Putamen (tissue), 1 donor: Measurements from ENCODE around the gene UBE2E2.

Source experiments
- DNase-seq: peaks from one replicate; pipeline ENCODE4 v3.0.0-alpha.2; 2016; ENCODE audit warnings: low spot score

UBE2E2 gene

DNA sequence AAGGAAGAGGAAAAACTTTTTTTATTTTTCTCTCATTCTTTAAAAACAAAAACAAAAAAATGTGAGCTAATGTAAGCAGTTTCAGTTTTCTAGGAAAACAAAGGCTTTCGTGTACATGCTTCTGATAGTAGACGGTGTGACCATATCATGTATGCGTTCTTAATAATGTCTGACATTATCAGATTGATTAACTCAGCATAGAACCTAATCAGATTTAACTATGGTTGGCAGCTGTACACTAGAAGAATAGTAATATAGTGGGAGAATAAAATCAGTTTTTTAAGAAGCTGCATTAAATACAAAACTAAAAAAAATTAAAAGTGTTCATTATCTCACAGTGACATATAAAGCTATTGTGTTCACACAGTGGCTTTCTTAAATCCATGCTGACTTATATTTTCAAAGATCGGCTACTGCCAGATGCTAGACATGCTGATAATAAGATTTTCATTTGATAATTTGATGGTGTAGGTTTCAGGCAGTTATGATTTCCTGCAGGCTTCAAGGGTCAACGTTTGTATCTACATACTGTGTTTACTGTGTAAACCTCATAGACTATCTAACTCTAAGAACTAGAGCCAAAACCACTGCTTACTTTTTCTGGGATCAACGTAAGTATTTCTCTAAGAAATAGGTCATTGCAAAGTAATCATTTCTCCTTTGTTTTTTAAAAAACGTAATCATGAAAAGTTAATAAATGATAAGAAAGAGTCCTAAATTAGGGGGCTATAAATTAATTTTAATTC is 74.0 kb downstream of the UBE2E2 start:
- DNase-seq = no peak

DNA sequence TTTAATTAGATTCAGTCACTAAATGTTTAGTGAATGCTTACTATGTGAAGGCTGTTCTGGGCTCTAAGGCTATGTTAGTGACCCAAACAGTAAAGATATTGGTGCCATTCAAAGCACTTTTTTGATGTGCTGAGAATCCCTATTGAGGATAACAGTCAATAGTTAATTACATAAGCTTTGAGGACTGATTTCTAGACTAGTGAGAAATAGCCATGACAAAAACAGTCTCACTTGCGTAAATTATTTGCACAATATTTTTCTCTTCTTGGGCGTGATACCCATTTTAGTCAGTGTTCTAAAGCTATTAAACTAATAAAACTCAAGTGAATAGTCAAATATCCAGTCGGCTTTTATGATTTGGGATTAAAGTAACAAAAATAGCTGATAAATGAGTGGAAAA is 74.6 kb downstream of the UBE2E2 start:
- DNase-seq = no peak

DNA sequence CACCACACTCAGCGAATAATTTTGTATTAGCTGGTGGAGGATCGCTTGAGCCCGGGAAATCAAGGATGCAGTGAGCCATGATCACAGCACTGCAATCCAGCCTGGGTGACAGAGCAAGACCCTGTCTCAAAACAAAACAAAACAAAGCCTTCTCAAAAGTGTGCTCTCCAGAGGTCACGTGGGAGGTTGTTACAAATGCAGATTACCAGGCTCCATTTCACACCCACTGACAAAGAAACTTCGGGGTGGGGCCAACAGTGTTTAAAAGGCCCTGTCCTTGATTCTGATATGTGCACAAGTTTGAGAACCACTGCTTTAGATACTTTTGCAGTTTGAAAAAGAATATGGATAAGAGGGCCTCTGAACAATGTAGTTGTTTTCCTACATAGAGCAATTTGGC is 80.5 kb downstream of the UBE2E2 start:
- no peak for DNase-seq

DNA sequence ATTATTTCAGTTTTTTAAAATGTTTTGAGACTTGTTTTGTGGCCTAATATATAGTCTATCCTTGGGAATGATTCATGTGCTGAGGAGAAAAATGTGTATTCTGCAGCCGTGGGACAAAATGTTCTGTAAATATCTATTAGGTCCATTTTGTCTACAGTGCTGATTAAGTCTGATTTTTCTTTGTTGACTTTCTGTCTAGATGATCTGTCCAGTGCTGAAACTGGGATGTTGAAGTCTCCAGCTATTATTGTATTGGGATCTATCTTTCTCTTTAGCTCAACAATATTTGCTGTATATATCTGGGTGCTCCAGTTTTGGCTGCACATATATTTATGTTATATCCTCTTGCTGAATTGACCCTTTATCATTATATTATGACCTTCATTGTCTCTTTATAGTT is 85.2 kb downstream of the UBE2E2 start:
- no peak for DNase-seq

- DNase-seq = no peak
Observed at GRCh38 chr3:23288715-23289114, 85.6 kb downstream of the UBE2E2 start.

GRCh38 chr3:23292432-23292831 is 89.3 kb downstream of the UBE2E2 start:
- no peak for DNase-seq

DNA sequence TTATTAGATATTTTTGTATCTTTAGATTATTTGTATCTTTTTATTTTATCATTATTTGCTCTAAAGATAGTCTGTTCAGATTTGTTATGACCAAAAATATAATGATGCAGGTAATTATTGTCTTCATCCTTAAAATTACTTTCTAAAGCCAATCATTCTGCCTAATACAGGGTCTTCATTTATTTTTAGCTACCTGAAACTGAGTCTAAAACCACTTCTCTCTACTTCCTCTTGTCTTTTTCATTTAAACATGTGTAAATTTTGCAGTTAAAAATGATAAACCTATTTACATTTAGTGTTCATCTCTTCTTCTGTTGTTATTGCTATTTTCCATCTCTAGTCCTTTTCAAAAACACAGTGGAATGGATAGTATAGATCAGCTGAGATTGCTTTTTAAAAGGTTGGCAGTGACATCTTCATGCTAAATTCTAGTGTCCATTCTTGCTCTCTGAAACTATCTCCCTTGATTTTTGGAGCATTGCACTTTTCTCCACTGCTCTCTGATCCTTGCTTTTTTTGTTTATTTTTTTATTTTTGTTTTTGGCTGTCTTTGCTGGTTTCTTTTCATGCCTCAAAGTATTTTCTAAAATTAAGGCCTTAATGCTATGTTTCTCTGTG is 91.8 kb downstream of the UBE2E2 start:
- DNase-seq = no peak

DNA sequence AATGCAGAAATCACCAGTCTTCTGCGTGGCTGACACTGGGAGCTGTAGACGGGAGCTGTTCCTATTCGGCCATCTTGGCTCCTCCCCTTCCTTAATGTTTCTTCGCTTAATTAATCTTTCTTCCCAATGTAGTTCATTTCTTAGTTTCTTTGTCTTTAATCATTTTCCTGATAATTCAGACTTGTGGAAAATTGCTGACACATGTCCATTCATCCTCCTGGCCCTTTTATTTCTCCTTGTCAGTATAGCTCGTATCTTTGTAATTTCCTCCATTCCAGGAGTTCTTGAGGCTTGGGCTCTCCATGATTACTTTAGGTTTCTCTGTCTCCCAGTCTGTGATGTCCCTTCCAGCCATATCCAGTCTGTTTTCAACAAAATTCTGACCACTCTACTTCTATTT is 98.7 kb downstream of the UBE2E2 start:
- DNase-seq = no peak

- no peak for DNase-seq
Observed at GRCh38 chr3:23302271-23302670, 99.1 kb downstream of the UBE2E2 start.

GRCh38 chr3:23303601-23304217 is 100.6 kb downstream of the UBE2E2 start:
- DNase-seq = no peak

DNA sequence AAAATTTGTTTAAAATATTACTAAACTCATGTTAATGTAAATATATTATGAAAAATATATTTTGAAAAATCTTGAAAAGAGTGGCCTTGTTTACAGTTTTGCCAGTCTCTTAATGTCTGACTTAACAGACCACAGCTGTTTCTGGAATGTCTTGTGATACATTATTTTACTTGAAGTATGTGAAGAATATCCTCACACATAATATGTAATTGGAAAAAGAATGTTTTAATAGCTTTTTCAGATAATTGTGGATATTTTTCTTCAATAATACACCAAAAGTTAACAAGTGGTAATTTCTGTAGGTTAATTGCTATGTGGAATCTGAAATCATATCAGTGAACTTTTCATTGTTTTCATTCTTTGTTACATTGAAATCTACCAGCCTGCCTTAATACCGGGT is 101.3 kb downstream of the UBE2E2 start:
- no peak for DNase-seq

- no peak for DNase-seq
Observed at GRCh38 chr3:23308986-23309625, 106.0 kb downstream of the UBE2E2 start.

- no peak for DNase-seq
Observed at GRCh38 chr3:23312866-23313265, 109.7 kb downstream of the UBE2E2 start.

GRCh38 chr3:23314981-23315762 is 112.0 kb downstream of the UBE2E2 start:
- DNase-seq = no peak

DNA sequence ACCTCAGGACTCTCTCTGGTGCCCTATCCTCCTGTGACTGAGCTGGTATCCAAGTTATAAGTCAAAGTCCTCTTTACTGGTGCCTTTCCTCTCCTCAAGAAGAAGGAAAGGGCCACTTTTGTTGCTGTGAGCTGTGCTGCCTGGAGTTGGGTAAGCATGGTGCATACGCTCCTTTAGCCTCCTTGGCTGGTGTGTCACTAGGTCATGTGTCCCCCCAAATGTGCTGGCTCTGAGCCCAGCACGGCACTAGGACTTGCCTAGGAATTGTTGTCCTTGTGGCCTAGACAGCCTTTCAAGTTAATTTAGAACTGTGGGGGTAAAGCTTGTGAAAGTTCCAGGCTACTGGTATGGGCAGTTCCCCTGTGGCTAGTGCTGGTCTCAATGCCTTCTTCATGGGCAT is 113.8 kb downstream of the UBE2E2 start:
- no peak for DNase-seq

GRCh38 chr3:23319366-23320312 is 116.5 kb downstream of the UBE2E2 start:
- no peak for DNase-seq

DNA sequence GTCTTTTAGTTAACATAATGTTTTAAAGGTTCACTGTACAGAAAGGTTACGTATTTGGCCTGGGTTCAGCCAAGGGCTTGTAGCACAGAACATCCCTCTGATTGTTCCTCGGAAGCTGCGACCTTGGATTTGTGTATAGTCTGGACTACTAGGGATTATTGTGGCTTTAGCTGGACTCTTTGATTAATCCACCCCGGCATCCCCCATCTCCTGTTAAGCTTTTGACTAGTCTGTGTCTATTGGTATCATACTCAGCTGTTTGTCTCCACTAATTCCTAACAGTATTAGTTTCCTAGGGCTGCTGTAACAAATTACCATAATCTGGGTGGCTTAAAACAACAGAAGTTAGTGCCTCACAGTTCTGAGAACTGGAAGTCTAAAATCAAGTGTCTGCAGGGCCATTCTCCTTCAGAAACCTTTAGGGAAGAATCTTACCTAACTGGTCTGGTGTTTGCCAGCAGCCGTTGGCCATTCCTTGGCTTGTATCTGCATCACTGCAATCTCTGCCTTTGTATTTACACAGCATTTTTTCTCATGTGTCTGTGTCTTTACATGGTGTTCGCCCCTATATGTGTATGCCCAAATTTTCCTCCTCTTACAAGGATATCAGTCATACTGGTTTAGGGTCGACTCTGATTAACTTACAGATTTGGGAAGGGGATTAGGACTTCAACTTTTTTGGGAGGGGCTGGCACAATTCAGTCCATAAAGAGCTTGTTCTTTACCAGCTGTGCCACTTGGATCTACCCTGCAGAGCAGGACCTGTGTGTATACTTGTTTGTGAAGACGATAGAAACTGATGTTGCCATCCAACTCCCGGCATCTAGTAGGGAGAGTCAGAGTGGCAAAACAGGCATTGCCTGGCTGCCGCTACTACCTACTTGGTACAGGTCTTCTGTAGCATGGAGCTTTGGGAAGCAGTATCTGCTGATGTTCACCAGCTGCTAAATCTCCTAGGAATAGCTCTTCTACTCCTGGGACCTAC is 117.8 kb downstream of the UBE2E2 start:
- no peak for DNase-seq

GRCh38 chr3:23324745-23325144 is 121.6 kb downstream of the UBE2E2 start:
- DNase-seq = no peak

- no peak for DNase-seq
Observed at GRCh38 chr3:23325466-23326065, 122.4 kb downstream of the UBE2E2 start.
